GM12872 (cell line): Measurements from ENCODE around the gene SPTBN4.

Source experiments
- TF ChIP-seq, protein P1 (sequence below): IDR thresholded peaks from 3 replicates; pipeline ENCODE4 v1.5.1; 2011; ENCODE audit warnings: low read depth, mild to moderate bottlenecking, low read length, moderate library complexity; ENCODE audit not compliant: insufficient read depth

Gene SPTBN4

DNA sequence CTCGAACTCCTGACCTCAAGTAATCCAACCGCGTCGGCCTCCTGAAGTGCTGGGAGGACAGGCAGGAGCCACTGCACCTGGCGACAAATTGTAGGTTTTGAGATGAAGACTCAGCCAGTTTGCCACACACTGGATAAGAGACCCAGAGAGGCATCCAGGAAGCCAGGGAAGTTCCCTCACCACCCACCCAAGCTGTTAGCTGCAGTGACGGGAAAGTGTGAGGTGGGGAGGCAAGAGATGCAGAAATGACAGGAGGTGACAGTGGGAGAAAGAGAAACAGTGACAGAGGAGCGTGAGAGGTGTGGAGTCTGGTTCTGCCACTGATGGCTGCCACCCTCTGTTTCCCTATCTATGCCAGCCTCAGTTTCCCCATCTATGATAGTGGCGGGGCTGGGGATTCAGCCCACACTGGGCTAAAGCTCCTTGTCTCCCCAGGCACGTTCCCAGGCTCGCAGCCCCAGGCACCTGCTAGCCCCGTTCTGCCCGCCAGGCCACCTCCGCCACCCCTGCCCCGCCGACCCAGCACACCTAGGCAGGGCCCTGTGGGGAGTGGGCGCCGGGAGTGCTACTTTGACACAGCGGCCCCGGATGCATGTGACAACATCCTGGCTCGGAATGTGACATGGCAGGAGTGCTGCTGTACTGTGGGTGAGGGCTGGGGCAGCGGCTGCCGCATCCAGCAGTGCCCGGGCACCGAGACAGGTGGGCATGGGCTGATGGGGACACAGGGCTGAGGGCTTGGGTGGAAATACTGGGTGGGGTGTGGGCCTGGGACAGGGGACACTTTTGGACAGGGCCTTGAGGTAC, 155.4 kb downstream of the SPTBN4 start:
- TF ChIP-seq, protein P1, sequence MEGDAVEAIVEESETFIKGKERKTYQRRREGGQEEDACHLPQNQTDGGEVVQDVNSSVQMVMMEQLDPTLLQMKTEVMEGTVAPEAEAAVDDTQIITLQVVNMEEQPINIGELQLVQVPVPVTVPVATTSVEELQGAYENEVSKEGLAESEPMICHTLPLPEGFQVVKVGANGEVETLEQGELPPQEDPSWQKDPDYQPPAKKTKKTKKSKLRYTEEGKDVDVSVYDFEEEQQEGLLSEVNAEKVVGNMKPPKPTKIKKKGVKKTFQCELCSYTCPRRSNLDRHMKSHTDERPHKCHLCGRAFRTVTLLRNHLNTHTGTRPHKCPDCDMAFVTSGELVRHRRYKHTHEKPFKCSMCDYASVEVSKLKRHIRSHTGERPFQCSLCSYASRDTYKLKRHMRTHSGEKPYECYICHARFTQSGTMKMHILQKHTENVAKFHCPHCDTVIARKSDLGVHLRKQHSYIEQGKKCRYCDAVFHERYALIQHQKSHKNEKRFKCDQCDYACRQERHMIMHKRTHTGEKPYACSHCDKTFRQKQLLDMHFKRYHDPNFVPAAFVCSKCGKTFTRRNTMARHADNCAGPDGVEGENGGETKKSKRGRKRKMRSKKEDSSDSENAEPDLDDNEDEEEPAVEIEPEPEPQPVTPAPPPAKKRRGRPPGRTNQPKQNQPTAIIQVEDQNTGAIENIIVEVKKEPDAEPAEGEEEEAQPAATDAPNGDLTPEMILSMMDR, result no peak

DNA sequence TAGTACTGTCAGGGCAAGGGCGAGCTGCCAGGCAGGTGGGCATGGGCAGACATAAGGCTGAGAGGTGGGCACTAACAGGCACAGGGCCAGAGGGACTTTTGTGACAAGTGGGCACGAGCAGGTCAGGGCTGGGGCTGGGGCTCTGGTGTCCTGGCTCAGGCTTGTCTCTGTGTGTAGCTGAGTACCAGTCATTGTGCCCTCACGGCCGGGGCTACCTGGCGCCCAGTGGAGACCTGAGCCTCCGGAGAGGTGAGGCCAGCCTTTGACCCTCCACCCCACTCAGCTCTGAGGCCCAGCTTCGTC, 155.9 kb downstream of the SPTBN4 start:
- TF ChIP-seq, protein P1, result no peak

DNA sequence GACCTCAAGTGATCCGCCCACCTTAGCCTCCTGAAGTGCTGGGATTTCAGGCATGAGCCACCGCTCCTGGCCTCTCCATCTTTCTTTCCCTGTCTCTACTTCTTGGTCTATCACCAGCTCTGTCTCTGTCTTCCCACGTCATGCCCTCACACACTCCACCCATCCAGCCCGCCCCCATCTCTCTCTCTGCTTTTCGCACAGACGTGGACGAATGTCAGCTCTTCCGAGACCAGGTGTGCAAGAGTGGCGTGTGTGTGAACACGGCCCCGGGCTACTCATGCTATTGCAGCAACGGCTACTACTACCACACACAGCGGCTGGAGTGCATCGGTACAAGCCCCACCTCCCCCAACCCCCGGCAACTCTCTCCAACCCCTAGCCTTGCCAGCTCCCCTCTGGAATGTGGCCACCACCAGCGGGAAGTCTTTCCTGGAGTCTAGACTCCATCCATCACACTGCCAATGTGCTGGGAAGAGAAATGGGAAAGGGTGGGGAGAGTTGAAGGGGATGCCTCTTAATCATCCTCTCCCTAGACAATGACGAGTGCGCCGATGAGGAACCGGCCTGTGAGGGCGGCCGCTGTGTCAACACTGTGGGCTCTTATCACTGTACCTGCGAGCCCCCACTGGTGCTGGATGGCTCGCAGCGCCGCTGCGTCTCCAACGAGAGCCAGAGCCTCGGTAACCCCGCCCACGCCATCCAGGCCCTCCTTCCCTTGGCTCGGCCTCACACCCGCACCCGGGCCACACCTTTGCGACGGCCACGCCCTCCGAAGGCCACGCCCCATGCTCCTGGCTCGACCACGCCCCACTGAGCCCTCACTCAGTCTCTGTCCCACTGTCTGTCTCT, 156.8 kb downstream of the SPTBN4 start:
- TF ChIP-seq, protein P1, result no peak

DNA sequence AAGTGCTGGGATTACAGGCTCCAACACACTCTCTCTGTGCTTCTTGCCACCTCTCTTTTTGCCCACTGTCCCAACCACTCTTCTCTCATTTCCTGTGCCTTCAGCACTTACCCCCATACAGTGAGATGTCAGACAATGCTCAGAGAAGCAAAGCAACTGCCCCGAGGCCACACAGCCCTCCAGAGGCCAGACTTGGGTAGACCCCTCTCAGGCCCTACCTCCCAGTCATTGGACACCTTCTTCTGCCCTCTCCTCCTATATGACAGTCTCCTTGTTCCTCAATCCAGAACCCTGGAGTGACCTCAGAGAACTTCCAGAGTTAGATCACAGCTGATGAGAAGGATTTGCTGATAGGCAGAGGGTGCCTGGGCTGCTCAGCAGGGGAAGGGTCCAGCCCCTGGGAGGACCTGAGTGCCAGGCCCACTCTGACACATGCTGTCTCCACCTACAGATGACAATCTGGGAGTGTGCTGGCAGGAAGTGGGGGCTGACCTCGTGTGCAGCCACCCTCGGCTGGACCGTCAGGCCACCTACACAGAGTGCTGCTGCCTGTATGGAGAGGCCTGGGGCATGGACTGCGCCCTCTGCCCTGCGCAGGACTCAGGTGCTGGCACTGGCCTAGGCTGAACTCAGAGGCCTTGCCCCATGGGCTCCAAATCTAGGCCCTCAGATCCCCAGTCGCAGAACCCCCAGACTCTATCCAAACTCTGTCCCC, 158.8 kb downstream of the SPTBN4 start:
- TF ChIP-seq, protein P1, result no peak
